ENCODE measurements around the gene DLG2.

DLG2 gene

GRCh38 chr11:84655712-84656111 is 971.4 kb downstream of the DLG2 start:
- no peak for DNase-seq (ENCODE audit: low spot score)

GRCh38 chr11:84648471-84648870 is 978.7 kb downstream of the DLG2 start:
- no peak for DNase-seq (ENCODE audit: low spot score)

DNA sequence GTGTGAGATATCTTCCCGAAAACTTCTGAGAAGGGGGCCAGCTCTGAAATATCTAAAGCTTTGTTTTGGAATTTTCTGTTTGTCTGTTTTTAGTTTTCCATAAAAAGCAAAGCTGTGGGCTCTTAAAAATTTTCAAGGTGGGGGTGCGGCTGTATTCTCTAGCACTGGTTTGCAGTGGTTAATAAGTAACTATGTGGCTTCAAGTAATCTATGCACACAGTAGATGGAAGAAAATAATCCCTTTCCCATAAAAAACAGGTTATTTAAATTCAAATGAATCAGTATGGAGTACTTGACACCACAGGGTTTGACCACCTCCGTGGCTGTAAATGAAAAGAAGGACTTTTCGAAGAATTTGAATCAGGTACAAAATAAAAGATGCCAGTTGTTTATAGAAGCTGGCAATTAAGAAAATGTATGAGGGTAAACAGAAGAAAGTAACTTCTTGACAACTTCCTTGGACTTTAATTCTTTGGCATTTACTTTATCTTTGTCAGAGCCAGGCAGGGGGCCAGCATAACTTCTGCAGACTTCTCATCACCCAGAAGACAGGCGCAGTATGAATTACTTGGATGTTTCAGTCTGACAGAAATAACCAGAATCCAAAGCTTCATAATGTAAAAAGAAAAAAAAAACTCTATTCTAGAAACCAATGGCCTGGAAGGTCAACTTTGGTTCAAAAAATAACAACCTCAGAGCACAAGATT is 981.0 kb downstream of the DLG2 start:
- DNase-seq (ENCODE audit: low spot score), result no peak

DNA sequence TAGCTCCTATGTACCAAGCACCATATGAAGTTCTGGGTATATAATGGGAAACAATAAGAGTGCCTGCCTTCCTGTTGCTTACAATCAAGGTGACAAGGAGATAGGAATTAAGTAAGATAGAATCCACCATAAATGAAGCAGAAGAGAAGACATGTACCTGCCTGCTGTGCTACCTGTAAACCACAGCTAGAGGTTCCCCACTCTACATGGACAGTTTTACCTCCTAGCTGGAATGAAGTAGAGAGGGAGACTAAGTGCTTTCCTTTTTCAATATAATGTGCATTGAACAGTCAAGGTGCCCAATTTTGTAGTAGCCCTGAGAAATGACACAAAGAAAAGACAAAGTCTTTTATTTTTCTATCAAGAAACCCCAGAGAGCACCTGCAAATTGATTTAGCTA is 984.6 kb downstream of the DLG2 start:
- no peak for DNase-seq (ENCODE audit: low spot score)

GRCh38 chr11:84634309-84634708 is 992.8 kb downstream of the DLG2 start:
- DNase-seq (ENCODE audit: low spot score), result no peak

- no peak for DNase-seq (ENCODE audit: low spot score)
These were observed 998.1 kb downstream of the DLG2 start for GRCh38 chr11:84628871-84629620.

DNA sequence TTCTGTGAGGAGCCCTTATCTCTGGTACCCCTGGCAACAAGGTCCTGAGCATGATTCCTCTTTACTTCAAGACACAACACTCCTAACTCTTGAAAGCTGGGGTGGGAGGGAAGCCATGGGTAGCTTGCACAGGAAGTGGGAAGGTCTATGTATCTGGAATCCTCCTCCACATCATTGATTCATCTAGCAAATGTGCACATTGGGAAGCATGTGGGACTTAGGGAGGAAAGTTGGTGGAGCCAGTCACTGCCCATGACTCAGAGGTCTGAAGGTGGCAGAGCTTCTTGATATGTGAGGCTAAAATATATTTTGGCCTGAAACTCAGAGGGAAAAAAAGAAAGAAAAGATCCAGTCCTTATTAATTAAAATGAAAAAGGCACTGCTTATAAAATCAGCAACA is 1000.9 kb downstream of the DLG2 start:
- DNase-seq (ENCODE audit: low spot score), result no peak

DNA sequence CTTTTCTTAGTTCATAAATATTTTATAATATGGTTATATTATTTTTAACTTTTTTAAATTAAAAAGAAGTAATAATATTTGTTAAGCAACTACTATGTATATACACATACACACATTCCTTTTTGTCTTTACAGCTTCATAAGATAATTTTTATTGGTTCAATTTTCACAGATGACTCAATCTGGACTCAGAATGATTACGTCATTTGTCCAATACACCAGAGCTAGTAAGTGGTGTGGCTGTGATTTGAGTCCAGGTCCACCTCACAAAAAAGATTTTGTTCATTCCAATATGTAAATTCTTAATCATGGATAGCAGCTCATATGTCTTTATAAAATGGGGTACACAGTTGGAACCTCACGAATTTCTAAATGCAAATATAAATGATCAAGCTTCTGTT is 1014.5 kb downstream of the DLG2 start:
- DNase-seq (ENCODE audit: low spot score), result no peak

- no peak for DNase-seq (ENCODE audit: low spot score)
These were observed 1018.3 kb downstream of the DLG2 start for GRCh38 chr11:84608837-84609196.

- DNase-seq (ENCODE audit: low spot score), result no peak
These were observed 1018.9 kb downstream of the DLG2 start for GRCh38 chr11:84607975-84608836.

GRCh38 chr11:84594602-84595001 is 1032.5 kb downstream of the DLG2 start:
- no peak for DNase-seq (ENCODE audit: low spot score)

DNA sequence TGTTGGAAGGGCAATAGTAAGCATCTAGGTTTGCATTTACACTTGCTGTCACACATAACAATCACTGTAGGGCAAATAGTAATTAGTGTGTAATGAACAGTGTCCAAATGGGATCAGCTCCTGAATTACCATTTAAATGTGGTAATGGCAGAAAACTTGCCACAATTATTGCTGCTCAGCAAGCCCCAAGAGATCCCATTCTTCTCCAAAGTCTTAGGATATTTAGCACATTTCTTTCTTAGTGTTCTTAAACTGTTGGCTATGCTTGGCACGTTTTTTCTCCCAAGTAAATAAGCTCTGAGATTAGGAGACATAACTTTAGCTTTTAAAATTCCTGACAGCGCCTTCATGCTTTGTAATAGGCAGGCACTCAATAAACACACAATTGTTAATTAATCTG is 1037.0 kb downstream of the DLG2 start:
- DNase-seq (ENCODE audit: low spot score), result no peak

- DNase-seq (ENCODE audit: low spot score), result no peak
These were observed 1038.9 kb downstream of the DLG2 start for GRCh38 chr11:84588131-84588829.

GRCh38 chr11:84583106-84583505 is 1044.0 kb downstream of the DLG2 start:
- no peak for DNase-seq (ENCODE audit: low spot score)

GRCh38 chr11:84581083-84581482 is 1046.1 kb downstream of the DLG2 start:
- no peak for DNase-seq (ENCODE audit: low spot score)

- DNase-seq (ENCODE audit: low spot score), result no peak
These were observed 1046.7 kb downstream of the DLG2 start for GRCh38 chr11:84580428-84580827.

DNA sequence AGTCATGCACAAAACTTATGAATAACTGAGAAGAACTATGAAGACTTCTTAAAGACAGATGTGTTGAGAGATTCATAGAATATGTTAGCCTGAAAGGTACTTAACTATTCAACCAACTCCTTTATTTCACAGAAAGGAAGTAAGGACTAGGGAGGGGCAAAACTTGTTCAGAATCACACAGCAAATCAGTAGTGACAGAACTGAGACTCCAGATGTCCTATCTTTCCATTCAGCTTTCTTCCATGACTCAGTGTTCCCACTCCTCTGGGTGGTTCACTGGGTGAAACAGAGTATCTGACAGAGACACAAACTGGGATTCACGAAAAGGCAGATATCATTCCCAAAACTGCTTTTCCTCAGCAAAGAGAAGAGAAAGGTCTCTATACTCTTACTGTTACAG is 1053.3 kb downstream of the DLG2 start:
- DNase-seq (ENCODE audit: low spot score), result no peak

DNA sequence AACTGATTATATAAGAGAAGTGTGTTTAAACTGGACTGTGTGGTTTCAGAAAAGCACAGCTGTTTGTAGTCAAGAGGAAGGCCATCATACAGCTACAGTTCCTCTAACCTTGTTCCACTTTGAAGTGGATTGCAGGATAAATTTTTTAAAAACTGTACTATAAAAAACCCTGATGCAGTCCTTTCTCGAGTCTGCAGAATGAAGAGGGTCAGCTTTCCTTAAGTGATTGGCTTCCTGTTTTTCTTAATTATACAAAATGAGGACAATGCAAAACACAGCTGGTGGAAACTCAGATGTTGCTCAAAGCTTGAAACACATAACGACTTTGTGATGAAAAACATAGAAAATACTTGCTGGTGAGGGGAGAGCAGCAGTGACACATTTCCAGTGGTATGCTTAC is 1060.5 kb downstream of the DLG2 start:
- no peak for DNase-seq (ENCODE audit: low spot score)

DNA sequence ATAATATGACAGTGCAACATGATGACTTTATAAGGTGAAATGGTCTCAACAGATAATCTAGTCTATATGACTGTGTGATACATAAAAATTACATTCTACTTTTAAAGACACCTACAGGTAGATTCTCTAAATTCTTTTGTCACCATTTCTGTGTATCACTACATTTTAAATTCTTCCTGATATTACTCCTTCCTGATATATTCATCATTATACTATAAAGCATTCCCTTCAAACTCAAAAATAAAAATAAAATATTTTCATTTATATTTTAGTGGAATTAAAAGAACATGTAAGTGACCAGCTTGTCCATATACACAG is 1062.3 kb downstream of the DLG2 start:
- DNase-seq (ENCODE audit: low spot score), result no peak

GRCh38 chr11:84564180-84564866 is 1062.8 kb downstream of the DLG2 start:
- DNase-seq (ENCODE audit: low spot score), result peak; percentile 12

GRCh38 chr11:84563356-84563755 is 1063.8 kb downstream of the DLG2 start:
- DNase-seq (ENCODE audit: low spot score), result no peak

DNA sequence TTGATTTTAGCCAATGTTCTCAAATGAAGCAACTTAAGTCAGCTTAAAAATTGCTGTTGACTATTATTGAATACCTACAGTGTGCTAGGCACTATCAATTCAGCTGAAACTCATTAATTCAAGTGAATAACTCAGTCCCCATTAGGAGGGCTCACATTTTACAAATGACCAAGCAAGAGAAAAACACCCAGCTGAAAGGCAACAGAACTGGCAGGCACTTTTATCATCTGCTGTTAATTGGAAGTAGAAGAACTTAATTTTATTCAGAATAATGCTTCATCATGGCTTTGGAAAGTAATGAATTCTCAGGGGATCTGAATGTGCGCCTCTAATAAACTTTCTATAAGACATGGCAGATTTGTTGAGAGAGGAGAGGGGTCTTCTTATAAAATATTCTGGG is 1066.9 kb downstream of the DLG2 start:
- no peak for DNase-seq (ENCODE audit: low spot score)

All from CD4-positive, alpha-beta T cell treated with Interleukin-2 at 100 ng/mL for 4 hours (primary cell).